ENCODE results near the gene HS6ST2.

HS6ST2 gene

DNA sequence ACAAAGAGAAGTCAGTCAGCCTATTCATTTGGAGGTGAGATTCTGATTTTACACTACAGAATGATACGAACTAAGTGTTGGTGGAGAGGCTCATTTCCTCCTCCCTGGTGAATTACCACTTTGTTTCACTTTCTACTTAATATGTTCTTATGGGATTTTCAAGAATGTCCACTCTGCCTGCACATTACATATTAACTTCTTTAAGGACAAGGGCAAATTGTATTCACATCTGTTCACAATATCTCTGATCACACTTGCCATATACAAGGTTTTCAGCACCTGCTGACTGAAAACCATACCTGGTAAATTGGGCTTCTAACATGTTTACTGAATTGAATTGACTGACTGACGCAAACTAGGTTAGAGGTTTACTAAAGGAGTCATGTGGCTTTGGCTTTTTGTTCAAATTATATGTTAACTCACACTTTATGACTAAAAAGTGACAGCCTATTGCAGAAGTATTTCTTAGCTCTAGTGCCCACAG lies 281.2 kb downstream of the HS6ST2 start:
- no peak for DNase-seq (ENCODE audit: low read depth, low spot score)

DNA sequence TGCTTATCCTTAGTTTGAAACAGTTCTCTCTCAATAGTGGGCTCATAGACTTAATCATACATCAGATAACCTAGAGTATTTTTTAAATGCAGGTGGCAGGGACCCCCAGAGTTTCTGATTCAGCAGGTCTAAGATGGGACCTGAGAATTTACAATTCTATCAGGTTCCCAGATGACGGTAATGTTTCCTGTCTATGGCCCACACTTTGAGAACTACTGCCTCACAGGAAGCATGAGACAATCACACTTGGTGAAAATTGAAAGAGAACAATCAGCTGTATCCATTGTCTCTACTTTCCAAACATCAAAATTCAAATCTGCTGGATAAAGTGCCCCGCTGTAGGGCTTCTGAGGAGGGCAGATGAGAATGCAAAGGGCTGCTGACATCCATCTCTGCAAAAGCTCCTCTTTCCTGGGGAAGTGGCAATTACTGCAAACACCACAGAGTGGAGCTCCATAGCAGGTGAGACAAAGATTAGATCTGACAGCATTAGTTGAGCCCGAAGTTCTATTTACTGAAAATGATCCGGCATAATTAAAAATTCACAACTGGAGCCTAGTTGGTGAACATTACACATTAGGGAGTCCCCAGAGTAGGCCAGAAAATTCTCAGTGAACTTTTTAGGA lies 281.8 kb downstream of the HS6ST2 start:
- DNase-seq (ENCODE audit: low read depth, low spot score), result peak; percentile 46

DNA sequence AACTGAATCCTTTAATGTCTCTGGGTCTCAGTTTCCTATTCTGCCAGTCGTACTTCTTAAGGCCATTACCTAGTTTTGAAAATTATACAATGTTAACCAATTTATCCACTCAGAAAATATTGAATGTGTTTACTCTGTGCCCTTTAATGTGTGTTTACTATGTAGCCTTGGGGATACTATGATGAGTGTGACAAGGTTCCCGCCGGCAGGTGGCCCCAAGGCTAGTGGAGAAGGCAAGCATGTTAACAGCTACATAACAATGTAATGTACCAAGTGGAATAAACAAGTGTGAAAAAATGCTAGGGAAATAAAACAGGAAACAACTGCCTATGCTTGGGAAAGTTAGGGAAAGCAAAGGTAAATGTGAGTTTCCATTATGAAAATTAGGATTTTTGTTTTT lies 282.3 kb downstream of the HS6ST2 start:
- no peak for DNase-seq (ENCODE audit: low read depth, low spot score)

DNA sequence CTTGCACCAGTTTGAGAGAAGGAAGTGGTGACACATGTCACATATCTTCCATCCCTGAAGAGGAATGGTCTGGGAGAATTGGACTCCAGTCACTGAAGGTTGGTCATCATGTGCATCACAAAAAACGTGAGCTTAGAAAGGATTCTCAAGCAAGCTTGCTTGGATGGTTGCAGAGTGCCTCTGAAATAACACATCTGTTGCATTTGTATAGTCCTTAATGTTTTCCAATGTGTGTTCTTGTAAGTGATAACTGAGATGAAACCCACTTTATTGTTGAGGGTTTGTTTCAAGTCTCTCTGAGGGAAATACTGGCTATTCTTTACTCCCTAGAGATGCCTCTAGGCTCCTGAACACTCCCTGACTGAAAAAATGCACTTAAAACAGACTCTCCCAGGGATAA lies 285.1 kb downstream of the HS6ST2 start:
- no peak for DNase-seq (ENCODE audit: low read depth, low spot score)

DNA sequence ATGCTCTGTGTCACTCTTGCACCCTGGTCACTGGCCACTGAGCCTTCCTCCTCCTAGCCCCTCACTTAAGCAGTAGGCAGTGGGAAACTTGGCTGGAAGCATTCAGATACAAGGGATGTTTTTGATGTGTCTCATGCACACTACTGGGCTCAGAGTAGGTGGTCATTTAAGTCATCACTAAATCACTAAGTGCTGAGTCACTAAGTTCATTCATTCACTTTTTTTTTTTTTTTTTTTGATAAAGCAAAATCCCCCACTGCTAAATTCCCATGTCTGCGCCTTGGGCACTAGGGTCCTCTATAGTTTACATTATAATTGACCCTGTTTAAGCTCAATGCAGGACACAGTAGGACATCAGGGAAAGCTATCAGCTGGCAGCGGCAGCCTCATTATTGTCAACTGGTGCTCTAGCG lies 287.2 kb downstream of the HS6ST2 start:
- peak; percentile 71 for DNase-seq (ENCODE audit: low read depth, low spot score)

DNA sequence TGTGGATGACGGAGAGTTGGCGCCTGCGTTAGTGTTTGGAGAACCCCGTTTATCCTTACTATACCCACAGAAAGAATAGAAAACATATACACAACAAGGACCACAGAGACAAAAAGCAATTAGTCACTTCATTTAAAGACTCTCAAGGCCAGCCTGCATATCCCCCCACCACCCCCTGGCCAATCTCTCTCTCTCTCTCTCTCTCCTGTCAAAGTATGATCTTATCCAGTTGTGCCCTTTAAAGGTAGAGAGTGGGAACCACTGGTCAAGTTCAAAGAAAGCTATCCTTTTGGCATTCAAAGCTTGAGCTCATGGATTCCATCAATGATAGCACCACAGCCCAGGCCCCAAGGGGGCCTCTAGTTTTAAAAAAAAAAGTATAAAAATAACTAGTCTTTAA lies 289.3 kb downstream of the HS6ST2 start:
- no peak for DNase-seq (ENCODE audit: low read depth, low spot score)

DNA sequence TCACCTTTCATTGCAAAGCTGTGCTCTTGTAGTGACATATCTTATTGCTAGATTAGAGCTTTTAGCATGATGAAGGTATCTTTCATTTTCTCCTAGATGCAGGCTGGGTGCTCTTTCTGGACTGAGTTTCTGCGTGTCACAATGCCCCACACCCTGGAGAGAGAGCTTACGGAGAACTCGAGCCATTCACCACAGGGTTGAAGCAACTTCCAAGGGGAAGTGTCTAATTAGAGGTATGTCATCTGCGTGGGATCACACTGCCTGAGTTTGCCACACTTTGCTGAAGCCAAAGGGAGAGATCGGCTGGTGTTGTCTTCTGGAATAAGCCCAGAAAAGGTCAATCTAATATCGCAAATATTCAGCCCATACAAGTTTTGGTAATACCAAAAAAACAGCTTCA lies 290.3 kb downstream of the HS6ST2 start:
- DNase-seq (ENCODE audit: low read depth, low spot score), result no peak

DNA sequence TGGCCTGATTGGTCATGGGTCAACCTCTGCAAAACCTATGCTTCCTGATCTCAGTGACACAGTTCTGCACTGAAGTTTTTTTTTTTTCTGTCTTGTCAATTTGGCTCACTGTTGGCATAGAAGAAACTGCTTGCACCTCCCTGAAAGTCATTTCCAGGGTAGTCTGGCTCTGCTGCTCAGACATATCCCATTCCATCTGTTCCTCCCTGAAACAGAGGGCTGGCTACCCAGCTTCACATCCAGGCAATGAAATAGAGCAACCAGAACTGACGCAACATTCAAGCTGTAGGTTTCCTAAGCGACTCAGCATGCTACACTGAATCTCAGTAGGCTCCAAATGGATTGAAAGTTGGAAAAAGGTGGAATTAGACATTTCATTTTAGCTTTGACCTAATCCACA lies 292.8 kb downstream of the HS6ST2 start:
- DNase-seq (ENCODE audit: low read depth, low spot score), result no peak

DNA sequence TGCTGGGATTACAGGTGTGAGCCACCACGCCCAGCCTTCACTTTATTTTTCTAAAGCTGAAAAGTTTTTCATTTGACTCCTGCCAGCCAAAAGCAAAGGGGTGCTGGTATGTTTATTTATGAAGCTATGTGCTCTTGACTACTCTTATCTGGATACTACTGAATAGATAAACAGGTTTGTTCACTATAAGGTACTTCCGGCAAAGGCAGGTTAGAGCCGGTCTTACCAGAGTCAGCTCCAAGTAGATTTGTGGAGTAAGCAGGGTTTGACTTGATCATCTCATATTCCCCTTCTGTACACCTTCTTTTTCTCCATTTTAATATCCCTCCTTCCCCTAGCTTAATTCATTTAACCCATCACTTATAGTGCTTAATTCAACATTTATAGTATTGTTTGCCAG lies 294.2 kb downstream of the HS6ST2 start:
- no peak for DNase-seq (ENCODE audit: low read depth, low spot score)

DNA sequence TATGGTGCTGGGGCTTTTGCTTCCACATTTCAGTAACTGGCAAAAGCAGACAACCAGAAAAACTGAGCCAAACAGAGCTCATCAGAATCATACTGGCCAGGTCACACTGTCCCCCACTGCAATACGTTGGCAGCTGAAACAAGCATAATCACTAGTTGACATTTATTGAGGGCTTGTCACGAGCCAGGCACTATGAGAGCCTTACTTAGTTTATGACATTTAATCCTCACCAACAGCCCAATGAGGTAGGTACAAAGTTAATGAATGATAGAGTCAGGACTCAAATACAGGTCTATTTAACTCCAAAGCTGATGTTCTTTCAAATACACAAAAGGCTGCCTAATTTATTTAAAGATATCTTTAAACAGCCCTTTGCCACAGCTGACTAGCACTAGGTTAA lies 295.6 kb downstream of the HS6ST2 start:
- DNase-seq (ENCODE audit: low read depth, low spot score), result no peak

DNA sequence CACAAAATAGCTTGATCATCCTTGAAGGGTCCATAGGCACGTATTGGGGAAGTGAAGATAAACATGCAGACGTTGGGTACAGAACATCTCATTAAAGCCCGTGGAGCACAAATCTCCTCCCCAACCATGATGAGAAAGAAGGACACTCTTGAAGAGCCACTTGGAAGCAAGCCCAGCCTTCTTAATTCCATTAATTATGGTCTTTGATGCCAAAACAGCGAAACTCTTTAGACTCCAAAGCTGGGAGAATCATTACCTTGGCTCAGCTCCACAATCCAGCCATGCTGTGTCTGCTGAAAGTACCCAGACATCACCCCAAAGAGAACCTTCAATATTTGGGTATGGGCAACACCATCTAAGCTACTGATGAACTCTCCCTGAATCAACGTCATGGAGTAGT lies 300.6 kb downstream of the HS6ST2 start:
- no peak for DNase-seq (ENCODE audit: low read depth, low spot score)

DNA sequence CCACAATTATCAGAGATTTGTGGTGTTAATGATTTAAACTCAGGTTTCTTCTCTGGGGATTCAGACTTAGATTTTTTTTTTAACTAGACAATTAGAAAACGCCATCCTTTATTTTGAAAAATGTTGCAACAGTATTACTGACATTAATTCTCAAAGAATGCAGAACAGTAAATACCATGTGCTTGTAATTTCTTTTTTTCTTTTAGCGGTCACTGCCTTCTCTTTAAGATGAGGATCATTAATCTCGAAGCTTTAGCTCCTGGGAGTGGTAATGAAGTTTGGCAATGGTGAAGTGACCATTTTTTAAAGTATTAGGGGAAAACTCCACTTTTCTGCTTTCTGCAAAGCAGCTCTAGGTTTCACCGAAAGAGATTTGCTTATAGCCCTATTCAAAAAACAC lies 305.6 kb downstream of the HS6ST2 start:
- DNase-seq (ENCODE audit: low read depth, low spot score), result no peak

DNA sequence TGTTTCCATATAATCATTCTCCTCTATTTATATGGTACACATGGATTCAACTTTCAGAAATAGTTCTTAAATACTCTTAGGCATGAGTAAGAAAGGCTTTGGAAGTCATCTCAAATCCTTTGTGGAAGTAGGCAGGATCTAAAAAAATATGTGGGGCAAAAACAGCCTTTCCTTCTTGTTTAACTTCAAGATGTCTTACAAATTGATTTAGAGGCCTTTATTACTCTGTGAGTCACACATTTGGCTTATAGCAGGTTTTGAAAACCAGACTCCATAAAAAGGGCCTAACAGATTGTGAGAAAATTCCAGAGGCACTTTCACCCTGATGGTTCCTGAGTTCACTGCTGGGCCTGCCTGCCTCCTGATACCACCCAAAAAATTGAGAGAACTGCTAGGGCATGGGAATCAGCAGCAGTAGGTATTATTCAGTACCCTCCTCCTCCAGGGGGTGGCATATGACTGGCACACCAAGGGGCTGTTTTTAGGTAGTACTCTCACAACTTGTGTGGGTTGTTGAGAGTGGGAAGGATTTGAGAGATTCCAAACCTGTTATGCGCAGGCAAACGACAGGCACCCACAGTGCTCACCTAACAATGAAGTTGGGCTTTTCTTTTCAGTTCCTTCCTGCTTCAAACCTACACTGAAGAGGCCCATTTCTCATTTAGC lies 306.9 kb downstream of the HS6ST2 start:
- DNase-seq (ENCODE audit: low read depth, low spot score), result peak; percentile 48

DNA sequence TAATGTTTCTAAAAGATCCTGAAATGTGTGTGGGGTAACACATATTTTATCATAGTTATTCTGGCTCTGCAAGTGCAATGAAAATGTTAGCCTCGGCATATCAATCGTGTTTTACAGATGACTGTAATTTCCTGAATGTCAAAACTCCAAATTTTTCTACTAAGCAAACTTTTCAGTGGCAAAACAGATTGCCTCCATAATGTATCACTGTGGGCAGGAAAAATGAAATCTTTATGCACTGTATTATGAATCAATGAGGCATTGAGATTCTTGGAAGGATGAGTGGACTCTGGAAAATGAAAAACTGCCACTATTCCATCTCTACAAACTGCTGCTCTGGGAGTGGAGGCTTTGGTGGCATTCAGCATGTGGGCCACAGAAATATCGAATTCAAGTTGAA lies 309.5 kb downstream of the HS6ST2 start:
- no peak for DNase-seq (ENCODE audit: low read depth, low spot score)

DNA sequence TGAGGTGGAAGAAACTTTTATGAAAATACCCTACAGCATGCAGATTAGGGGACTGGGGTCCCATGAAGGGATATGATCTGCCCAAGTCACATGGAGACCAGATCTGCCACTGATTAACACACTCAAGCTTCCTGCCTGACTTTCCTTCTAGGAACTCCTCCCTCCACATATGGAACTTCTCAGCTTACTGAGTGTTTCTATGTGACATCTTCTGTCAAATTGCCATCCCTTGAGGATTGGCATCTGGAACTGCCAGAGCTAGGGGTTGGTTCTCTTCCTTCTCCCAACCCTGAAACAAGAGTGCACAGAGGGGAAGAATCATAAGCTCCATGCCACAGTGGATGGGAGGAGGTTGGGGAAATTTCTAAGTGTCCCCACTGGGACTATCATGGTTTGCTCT lies 319.0 kb downstream of the HS6ST2 start:
- no peak for DNase-seq (ENCODE audit: low read depth, low spot score)

DNA sequence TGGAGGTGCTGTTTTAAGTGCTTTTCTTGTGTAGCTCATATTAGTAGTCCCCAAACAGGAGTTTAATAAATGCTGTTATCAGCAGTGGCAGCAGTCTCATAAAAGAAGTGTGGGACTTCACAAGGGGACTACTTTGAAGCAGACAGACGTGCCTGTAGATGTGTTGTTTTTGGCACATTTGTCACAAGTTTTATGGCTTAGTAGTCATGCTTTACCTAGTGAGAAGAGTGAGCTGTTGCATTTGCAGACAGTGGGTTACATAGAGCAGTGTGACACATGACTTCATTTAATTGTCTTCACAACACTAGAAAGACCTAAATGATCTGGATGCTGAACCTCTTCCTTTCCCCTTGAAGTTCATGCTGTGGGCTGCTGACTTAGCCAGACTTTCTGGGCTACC lies 320.1 kb downstream of the HS6ST2 start:
- no peak for DNase-seq (ENCODE audit: low read depth, low spot score)

DNA sequence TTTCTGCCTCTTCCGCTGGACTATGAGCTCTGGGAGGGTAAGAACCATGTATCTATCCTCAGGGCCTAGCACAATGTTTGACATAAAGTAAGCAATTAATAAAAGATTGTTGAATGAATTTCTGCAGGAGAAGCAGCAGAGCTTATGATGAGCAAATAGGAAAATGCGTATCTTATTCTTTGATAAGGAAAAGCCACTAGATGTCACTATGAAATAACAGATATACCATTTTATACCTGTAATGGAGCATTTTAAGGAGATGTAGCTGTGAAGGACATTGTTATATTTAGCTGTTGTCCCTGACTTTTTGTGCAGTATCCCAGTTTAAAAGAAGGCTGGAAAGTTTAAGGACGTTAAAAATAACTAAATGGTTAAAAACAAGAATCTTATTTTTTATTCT lies 322.3 kb downstream of the HS6ST2 start:
- DNase-seq (ENCODE audit: low read depth, low spot score), result no peak

DNA sequence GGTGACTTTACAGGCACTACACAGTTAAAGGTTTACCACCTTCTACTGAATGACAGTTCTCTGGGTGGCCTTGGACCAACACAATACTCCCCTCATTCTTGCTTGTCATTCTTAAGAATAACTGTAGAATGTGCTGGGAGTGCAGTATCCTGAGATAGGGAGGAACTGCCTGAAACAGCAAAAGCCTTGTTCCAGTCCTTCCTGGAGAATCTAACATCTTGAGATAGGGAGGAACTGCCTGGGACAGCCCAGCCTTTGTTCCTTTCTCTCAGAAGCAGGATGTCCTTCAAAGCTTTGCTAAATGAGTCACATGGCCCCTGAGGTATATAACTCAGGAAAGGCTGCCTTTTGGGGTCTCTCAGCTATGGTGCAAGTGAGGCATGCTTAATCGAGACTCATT lies 323.9 kb downstream of the HS6ST2 start:
- no peak for DNase-seq (ENCODE audit: low read depth, low spot score)

DNA sequence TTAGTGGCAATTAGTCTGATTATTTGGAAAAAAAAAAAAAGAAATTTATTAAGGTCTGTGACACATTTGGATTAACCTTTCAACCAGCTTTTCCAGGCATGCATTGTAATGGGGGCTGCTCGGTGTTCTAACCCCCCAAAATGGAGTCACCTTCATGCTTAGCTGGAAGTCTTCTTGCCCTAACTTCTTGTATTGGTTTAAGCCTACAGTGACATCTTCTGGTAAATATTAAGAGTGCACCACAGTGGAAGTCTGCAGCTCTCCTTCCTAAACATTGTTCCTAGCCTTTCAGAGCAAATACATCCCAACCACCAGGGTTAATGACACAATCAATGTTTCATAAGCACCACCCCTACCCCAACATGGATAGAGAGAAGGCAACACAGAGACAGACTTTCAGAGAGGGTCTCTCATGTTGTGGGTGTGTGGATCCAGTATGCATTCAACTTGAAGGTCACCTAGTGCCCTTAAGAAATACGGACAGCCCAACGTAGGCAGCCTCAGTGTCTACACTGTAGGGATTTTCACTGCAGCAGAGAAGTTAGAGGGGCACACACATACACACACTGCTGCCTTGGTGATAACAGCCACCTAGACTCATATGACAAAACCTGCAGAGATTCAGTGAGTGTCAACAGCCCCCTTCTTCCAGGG lies 326.7 kb downstream of the HS6ST2 start:
- peak; percentile 48 for DNase-seq (ENCODE audit: low read depth, low spot score)

DNA sequence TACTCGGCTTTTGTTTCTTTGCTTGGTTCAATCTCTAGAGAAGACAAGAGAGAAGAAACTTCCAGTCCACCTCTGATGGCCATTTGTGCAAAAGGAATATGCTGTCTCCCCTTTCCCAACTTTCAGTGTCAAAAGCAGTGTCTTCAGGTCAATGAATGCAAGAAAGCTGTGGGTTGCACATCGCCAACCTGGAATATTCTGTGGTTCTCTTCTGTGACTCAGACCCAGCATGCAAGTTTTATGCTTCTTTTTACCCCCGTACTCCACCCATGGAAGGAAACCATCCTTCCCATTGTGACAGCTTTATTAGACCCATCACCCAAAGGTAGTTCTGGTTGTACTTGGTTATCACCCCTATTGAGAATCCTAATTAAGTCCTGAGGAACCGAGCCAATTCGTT lies 334.0 kb downstream of the HS6ST2 start:
- DNase-seq (ENCODE audit: low read depth, low spot score), result no peak

DNA sequence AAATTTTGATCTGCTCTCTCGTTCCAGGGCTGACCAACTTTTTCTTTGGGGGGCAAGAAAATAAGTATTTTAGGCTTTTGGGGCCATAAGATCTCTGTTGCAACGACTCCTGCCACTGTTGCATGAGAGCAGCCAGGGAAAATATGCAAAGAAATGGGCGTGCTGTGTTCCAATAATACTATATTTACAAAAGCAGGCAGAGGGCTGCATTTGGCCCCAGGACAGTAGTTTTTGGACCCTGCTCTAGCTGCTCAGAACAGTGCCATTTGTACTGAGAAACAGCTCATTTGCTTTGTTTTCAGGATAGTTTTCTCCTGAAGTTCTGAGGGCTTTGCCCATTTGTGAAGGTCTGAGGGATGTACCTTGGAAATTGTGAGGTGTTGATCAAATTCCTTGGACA lies 334.5 kb downstream of the HS6ST2 start:
- DNase-seq (ENCODE audit: low read depth, low spot score), result no peak

DNA sequence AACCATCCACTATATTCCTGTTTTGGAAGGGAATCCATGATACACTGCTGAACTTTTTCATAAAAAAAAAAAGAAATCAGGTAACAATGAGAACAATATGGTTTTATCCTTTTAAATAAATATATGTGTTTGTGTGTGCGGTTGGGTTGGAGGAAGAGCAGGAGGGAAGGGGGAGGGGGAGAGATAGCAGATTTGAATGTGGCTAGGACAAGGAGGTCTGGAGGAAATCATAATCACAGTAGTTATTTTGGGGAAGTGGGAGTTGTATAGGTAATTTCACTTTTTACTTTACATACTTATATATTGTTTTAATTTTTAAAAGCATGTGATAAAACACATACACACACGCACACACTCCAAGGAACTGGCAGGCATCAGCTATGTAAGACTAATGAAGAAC lies 335.1 kb downstream of the HS6ST2 start:
- no peak for DNase-seq (ENCODE audit: low read depth, low spot score)

DNA sequence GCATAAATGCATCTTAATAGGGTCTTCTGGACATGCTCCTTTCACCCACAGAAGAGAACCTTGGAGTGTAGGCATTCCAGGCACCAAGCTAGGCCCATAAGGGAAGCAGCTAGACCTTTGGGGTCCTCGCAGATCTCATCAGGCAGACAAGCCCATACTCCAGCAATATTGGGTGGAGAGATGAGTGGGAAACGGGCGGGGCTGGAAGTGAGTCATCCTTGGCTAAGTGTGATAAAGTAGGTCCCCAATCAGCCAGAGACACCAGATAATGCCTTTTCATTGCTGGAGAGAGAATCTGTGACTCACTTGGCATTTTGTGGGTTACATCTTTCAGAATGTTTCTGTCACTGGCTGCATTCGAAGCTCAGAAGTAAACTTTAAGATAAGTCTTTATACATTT lies 336.3 kb downstream of the HS6ST2 start:
- DNase-seq (ENCODE audit: low read depth, low spot score), result peak; percentile 47
